Endothelial cell of umbilical vein (primary cell): ENCODE results near the gene NELL2.

Experiments
- CTCF ChIP-seq, 2 donors: IDR thresholded peaks; 1 replicate in 1 of 2; 2 replicates in 1 of 2; pipeline ENCODE4 v1.5.1; 2011; ENCODE audit warnings: low read length in 2 of 2, mild to moderate bottlenecking in 2 of 2, moderate library complexity in 2 of 2, control low read depth in 1 of 2, inconsistent platforms in 1 of 2, low read depth in 1 of 2; ENCODE audit not compliant: insufficient read depth in 1 of 2; ENCODE audit errors: extremely low read depth in 1 of 2
- EZH2 ChIP-seq: IDR thresholded peaks from 2 replicates; pipeline ENCODE4 v1.6.1; 2012; ENCODE audit warnings: borderline replicate concordance, low read depth, mild to moderate bottlenecking, moderate library complexity, low read length, inconsistent platforms; ENCODE audit not compliant: severe bottlenecking
- FOS ChIP-seq: IDR thresholded peaks from 2 replicates; pipeline ENCODE4 v1.6.1; 2011; ENCODE audit warnings: mild to moderate bottlenecking, low read length, moderate library complexity, borderline replicate concordance; ENCODE audit not compliant: insufficient read depth
- GATA2 ChIP-seq: IDR thresholded peaks from 2 replicates; pipeline ENCODE4 v1.7.0; 2011; ENCODE audit warnings: low read depth, mild to moderate bottlenecking, moderate library complexity, mixed read lengths, low read length; ENCODE audit not compliant: insufficient read length, insufficient read depth
- JUN ChIP-seq: IDR thresholded peaks from 2 replicates; pipeline ENCODE4 v1.6.1; 2011; ENCODE audit warnings: borderline replicate concordance, low read depth; ENCODE audit not compliant: insufficient read length, insufficient read depth
- MYC ChIP-seq: IDR thresholded peaks from one replicate; pipeline ENCODE4 v1.6.1; 2011; ENCODE audit warnings: mild to moderate bottlenecking, low read depth, low read length
- POLR2A ChIP-seq: IDR thresholded peaks from 2 replicates; pipeline ENCODE4 v1.6.1; 2012; ENCODE audit warnings: low read depth, mild to moderate bottlenecking, control low read depth, low read length
- POLR2AphosphoS5 ChIP-seq: IDR thresholded peaks from 2 replicates; pipeline ENCODE4 v1.6.1; 2012; ENCODE audit warnings: low read depth, mild to moderate bottlenecking, control low read depth, low read length, moderate library complexity; ENCODE audit not compliant: insufficient read depth
- TF ChIP-seq, protein P1 (sequence below): IDR thresholded peaks from 2 replicates; pipeline ENCODE4 v1.6.1; 2011; ENCODE audit not compliant: insufficient read depth, insufficient read length

- TF ChIP-seq POLR2A (no peak), CTCF (IDR thresholded peaks at IDR 0.05; ENCODE audit: extremely low read depth in 1 of 2, insufficient read depth in 1 of 2, low read depth in 1 of 2, low read length in 2 of 2) (no peak), EZH2 (no peak), FOS (no peak), JUN (no peak), MYC (no peak), POLR2AphosphoS5 (no peak), GATA2 (no peak)
- TF ChIP-seq, protein P1, sequence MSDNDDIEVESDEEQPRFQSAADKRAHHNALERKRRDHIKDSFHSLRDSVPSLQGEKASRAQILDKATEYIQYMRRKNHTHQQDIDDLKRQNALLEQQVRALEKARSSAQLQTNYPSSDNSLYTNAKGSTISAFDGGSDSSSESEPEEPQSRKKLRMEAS = no peak
Observed at GRCh38 chr12:44555454-44555853, 320.7 kb downstream of the NELL2 start.
